Measurements from ENCODE around the gene LRRC71. TPM values are rescaled to one million over a fixed set of nuclear protein-coding genes. Genes with fewer than 3 reads are reported as not detected.

Gene LRRC71
- total and polyA plus RNA-seq, 2 of the 8 experiments (the other 6 are each of a cell fraction or from before 2014, with no cell fraction given): 0.05 TPM; not detected in 1

- TF ChIP-seq USF2 (IDR thresholded peaks at IDR 0.05; ENCODE audit: low read length) (no peak), ZNF274 (IDR thresholded peaks at IDR 0.05; ENCODE audit: borderline replicate concordance, extremely low read depth, low read length) (no peak), BRCA1 (IDR thresholded peaks at IDR 0.05; ENCODE audit: low read depth, low read length) (no peak), MAX (IDR thresholded peaks at IDR 0.05) (peak; percentile 52; the same call in 1 of the 2 replicates)
Observed at GRCh38 chr1:156923670-156924477, 3.4 kb downstream of the LRRC71 start (continued).
